K562 (cell line): Measurements from ENCODE around the gene PBRM1. TPM values are rescaled to one million over a fixed set of nuclear protein-coding genes. Genes with fewer than 3 reads are reported as not detected.

ENCODE experiments used
- ATAC-seq: fragments of 200-7000 bp; cut with Tn5 transposase; 3 replicates; pipeline ENCODE4 v1.9.1; 2020; ENCODE audit warnings: moderate library complexity
- BruUV-seq: library from RNA; stranded (reverse); fragments of 400-500 nt; replicated peaks from 2 replicates; lab custom pipeline; 2021; lab: Mats Ljungman, UMichigan
- CTCF ChIA-PET: fragments of 300-600 bp; formaldehyde crosslinking; extraction: SDS; loops from one replicate; lab custom pipeline; 2021; ENCODE audit warnings: low intra/inter-chr PET ratio; lab: Yijun Ruan, JAX
- POLR2A ChIA-PET: fragments of 300-600, 350-650 bp; sonication (Branson Sonifier 250); formaldehyde crosslinking; extraction: SDS; loops from one replicate; lab custom pipeline; 2021; ENCODE audit warnings: antibody characterized with exemption, inconsistent platforms; lab: Yijun Ruan, JAX
- DNase-seq, 4 experiments: peaks; one replicate each; pipeline versions ENCODE4 v3.0.0 to v3.0.0-alpha.2; 2011 to 2018; ENCODE audit warnings: low spot score in 3 of 4, mixed read lengths in 3 of 4; ENCODE audit errors: extremely low read depth in 1 of 4
- FAIRE-seq: peaks from 2 replicates; lab custom pipeline; 2011; peaks lifted over from hg19 to GRCh38; lab: Jason Lieb, UNC
- H2AFZ ChIP-seq: 2 replicates; pipeline ENCODE4 v1.6.0; 2011; ENCODE audit warnings: low read depth, low read length, control low read depth, inconsistent platforms
- H3K27ac ChIP-seq: fragments of 200-600 bp; 3 replicates; pipeline ENCODE4 v1.8.0; 2011; ENCODE audit warnings: low read depth, mild to moderate bottlenecking, control low read depth, inconsistent platforms, low read length, moderate library complexity, mixed read lengths; ENCODE audit errors: extremely low read depth
- H3K27me3 ChIP-seq, 2 experiments: fragments of 300-600 bp in 1 of 2; 2 replicates in 1 of 2; 3 replicates in 1 of 2; pipeline versions ENCODE4 v1.6.0 to v1.8.0; 2011; ENCODE audit warnings: inconsistent platforms in 2 of 2, low read length in 2 of 2, mild to moderate bottlenecking in 1 of 2, mixed read lengths in 1 of 2, moderate library complexity in 1 of 2; ENCODE audit not compliant: control insufficient read depth in 2 of 2, insufficient read depth in 2 of 2
- H3K36me3 ChIP-seq: fragments of 300-600 bp; 3 replicates; pipeline ENCODE4 v1.8.0; 2011; ENCODE audit warnings: mild to moderate bottlenecking, low read length, inconsistent platforms; ENCODE audit not compliant: control insufficient read depth, insufficient read depth
- H3K4me1 ChIP-seq, 2 experiments: fragments of 200-600 bp in 1 of 2; replicated peaks in 1 of 2; 2 replicates in 1 of 2; 3 replicates in 1 of 2; pipeline versions ENCODE4 v1.5.1 to v1.8.0; 2011; ENCODE audit warnings: inconsistent platforms in 2 of 2, low read length in 2 of 2, mild to moderate bottlenecking in 1 of 2, mixed read lengths in 1 of 2, moderate library complexity in 1 of 2; ENCODE audit not compliant: control insufficient read depth in 2 of 2, insufficient read depth in 2 of 2
- H3K4me2 ChIP-seq: 2 replicates; pipeline ENCODE4 v1.6.1; 2011; ENCODE audit warnings: low read length, control low read depth, inconsistent platforms, mixed read lengths; ENCODE audit not compliant: insufficient read depth
- H3K4me3 ChIP-seq: fragments of 200-600 bp; sonication (generic), shearing (Covaris generic); 2 replicates; pipeline ENCODE4 v1.5.1; 2016; ENCODE audit warnings: control low read depth, inconsistent platforms
- H3K79me2 ChIP-seq: fragments of 200-600 bp; 3 replicates; pipeline ENCODE4 v1.8.0; 2011; ENCODE audit warnings: low read length, inconsistent platforms; ENCODE audit not compliant: control insufficient read depth, insufficient read depth
- H3K9ac ChIP-seq, 2 experiments: 2 replicates each; pipeline versions ENCODE4 v1.6.0 to v1.6.1; 2011; ENCODE audit warnings: low read depth in 2 of 2, low read length in 2 of 2, control low read depth in 1 of 2, inconsistent platforms in 1 of 2, mild to moderate bottlenecking in 1 of 2, mixed read lengths in 1 of 2; ENCODE audit not compliant: insufficient read depth in 1 of 2
- H3K9me1 ChIP-seq: one replicate; pipeline ENCODE4 v1.6.0; 2011; ENCODE audit warnings: inconsistent platforms, mild to moderate bottlenecking, low read length, moderate library complexity; ENCODE audit not compliant: control insufficient read depth, insufficient read depth
- H3K9me3 ChIP-seq: replicated peaks from 2 replicates; pipeline ENCODE4 v1.5.1; 2011; ENCODE audit warnings: low read depth, low read length, inconsistent platforms; ENCODE audit not compliant: control insufficient read depth, insufficient read depth
- H4K20me1 ChIP-seq: replicated peaks from 2 replicates; pipeline ENCODE4 v1.6.1; 2011; ENCODE audit warnings: low read length, inconsistent platforms, mixed read lengths; ENCODE audit not compliant: control insufficient read depth, insufficient read depth
- BRCA1 ChIP-seq, 2 experiments: fragments of 450-650 bp in 1 of 2; sonication (generic) in 1 of 2; formaldehyde crosslinking in 1 of 2; IDR thresholded peaks; 2 replicates each; pipeline versions ENCODE4 v1.5.0 to v1.6.1; 2017 to 2020; ENCODE audit warnings: mild to moderate bottlenecking in 1 of 2, missing genetic modification reagents in 1 of 2
- E2F8 ChIP-seq: fragments of 450-650 bp; IDR thresholded peaks from 2 replicates; pipeline ENCODE4 v1.7.1; 2018; ENCODE audit warnings: mild to moderate bottlenecking, low read depth; ENCODE audit not compliant: partially characterized antibody
- GTF2A2 ChIP-seq: IDR thresholded peaks from 2 replicates; pipeline ENCODE4 v1.6.1; 2016; ENCODE audit warnings: mild to moderate bottlenecking, missing genetic modification characterization, missing compliant biosample characterization
- MEIS2 ChIP-seq: fragments of 450-650 bp; IDR thresholded peaks from 2 replicates; pipeline ENCODE4 v1.6.1; 2014; ENCODE audit warnings: mild to moderate bottlenecking; ENCODE audit not compliant: partially characterized antibody
- MLLT1 ChIP-seq, 2 experiments: fragments of 450-650 bp; IDR thresholded peaks; 2 replicates each; pipeline ENCODE4 v1.6.1; 2016
- POLR2AphosphoS2 ChIP-seq: IDR thresholded peaks from 2 replicates; pipeline ENCODE4 v1.6.1; 2012; ENCODE audit warnings: low read length, improper control_type of control experiment
- ZFX ChIP-seq: sonication (generic); formaldehyde crosslinking; IDR thresholded peaks from 2 replicates; pipeline ENCODE4 v1.8.0; 2022; ENCODE audit warnings: mild to moderate bottlenecking, missing genetic modification reagents, moderate library complexity
- WGBS: fragments of 100-300 bp; shearing (Covaris generic); methylation state at CpG from one replicate; pipeline ENCODE4 v1.1.6; 2016; ENCODE audit warnings: low coverage, mixed read lengths; ENCODE audit not compliant: insufficient coverage; ENCODE audit errors: missing lambda C conversion rate; 5-methylcytosine and 5-hydroxymethylcytosine counted together
- in situ Hi-C: fragments of 300-500 bp; cut with MboI; formaldehyde crosslinking; loops from 4 replicates; pipeline ENCODE4 v1.15.0; 2018; ENCODE audit warnings: inconsistent platforms, mixed read lengths
- intact Hi-C: fragments of 100-400 bp; cut with micrococcal nuclease; formaldehyde crosslinking; loops from 2 replicates; pipeline ENCODE4 v1.14.2; 2022
- polyA plus RNA-seq, 8 experiments: library from polyadenylated mRNA; depleted of rRNA in 4 of 8; stranded (reverse) in 5 of 8; unstranded in 3 of 8; fragments of >200 nt; fragmentation: Nextera tagmentation in 2 of 8; fragmentation: Illumina TruSeq in 1 of 8; extraction: Ambion mirVana in 2 of 8; extraction: Trizol in 1 of 8; gene quantifications; 2 replicates each; pipeline versions ENCODE4 v1.2.1 to v1.2.3, GENCODE V29; 2011 to 2014; ENCODE audit warnings: inconsistent platforms in 1 of 8, missing spikeins in 1 of 8
- total RNA-seq, 7 experiments: library from RNA; depleted of rRNA in 6 of 7; stranded (reverse); fragments of >200 nt in 6 of 7; fragmentation: Illumina TruSeq in 2 of 7; extraction: Trizol in 2 of 7; gene quantifications; 2 replicates each; pipeline versions ENCODE4 v1.2.1 to v1.2.3, GENCODE V29; 2011 to 2021; ENCODE audit warnings: low replicate concordance in 1 of 7
- TF ChIP-seq, protein P1 (sequence below): sonication (generic); formaldehyde crosslinking; IDR thresholded peaks from 2 replicates; pipeline ENCODE4 v1.8.0; 2022; ENCODE audit warnings: mild to moderate bottlenecking, missing genetic modification reagents

The PBRM1 gene
- total and polyA plus RNA-seq, 9 of the 15 experiments (the other 6 are each of a cell fraction or from before 2014, with no cell fraction given): 3.9 to 31.8 (median 19.0) TPM

DNA sequence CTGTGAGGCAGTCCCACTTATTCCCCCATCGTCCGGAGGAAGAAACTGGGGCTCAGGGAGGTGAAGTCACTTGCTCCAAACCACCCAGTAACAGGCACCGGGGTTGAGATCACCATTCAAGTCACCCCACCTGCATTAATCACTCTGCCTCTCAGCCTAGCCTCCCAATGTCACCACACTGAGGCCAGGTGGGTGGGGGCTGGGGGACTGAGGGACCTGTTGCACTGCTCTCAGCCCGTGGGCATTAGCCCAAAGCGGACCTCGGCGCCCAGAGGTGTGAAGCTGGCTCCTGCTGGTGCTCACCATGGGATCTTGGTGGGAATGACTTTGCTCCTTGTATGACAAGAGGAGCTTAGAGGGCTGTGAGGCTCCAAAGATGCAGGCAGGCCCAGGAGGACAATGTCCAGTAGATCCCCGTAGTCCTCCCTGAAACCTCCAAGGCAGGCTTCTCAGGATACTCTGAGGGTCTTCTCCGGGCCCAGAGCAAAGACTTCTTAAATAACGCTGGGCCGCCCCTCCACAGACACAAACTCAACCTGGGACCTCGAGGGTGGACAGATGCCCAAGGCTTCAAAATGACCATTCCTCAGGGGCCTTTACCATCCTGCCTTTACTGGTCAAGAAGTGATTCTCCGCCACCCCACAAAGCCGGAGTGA, 153.7 kb downstream of the PBRM1 start (continued):
- peak; percentile 1; the same call in 1 of the 2 replicates for TF ChIP-seq ZFX
- no peak for TF ChIP-seq BRCA1 (IDR thresholded peaks at IDR 0.05)
- TF ChIP-seq BRCA1 (CRISPR knock-in tag; IDR thresholded peaks at IDR 0.05): 0 out of 2 replicates have a peak, but pooled peaks have one; percentile 39
- TF ChIP-seq GTF2A2: no peak
- no peak for TF ChIP-seq POLR2AphosphoS2
- TF ChIP-seq MLLT1 (IDR thresholded peaks at IDR 0.05): no peak
- TF ChIP-seq MEIS2: peak; percentile 2

DNA sequence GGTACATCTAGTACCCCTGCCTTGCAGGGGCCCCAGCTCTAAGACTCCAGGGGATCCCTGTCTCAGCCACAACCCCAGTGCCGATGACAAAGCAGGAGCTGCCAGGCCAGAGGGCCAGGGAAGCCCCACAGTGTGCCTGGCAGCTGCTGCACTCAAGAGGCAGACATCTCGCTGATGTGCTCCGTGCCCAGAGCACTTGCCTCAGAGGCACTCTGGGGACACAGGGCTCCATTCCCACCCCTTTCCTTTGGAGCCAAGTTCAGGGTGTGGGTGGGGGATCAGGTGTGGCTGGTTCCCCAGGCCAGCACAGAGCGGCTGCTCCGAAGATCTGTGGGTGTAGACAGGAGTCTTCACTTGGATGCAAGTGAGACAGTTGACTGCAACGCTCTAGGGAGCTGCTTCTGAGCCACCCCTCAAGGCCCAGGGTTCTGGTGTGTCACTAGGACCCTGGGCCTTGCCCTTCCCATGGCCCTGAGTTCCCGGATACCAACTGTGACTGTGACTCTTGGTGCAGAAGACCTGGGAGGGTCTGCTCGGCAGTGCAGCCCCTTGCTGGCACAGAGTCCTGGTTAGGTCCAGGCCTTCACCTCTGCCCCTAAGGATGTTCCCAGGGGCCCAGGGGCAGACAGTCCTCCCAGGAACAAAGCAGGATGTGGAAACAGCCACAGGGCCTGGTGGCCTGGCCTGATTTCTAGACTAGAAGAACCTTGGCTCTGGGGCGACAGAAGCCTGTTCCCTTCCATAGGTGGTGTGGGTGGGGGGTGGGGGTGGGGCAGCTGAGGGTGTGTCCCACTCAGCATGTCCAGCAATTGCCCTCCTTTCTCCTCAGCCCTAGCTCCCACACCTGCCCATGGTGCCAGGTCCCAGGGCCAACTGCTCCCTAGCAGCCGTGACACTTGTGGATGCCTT, 154.5 kb downstream of the PBRM1 start:
- DNase-seq (no peak), FAIRE-seq (no peak), ATAC-seq (no peak)
- Histone ChIP-seq H3K36me3 (peaks cover 60% of the 10 kb centered on the region; the same call in 2 of the 3 replicates), H3K4me2 (peak overlapping the region; percentile 78), H3K9ac (peak overlapping the region; percentile 82 to 92; a peak in 3 of 4 replicates), H3K79me2 (peaks cover 65% of the 10 kb centered on the region), H4K20me1 (peaks cover 12% of the 10 kb centered on the region; the same call in 1 of the 2 replicates), H3K4me1 (peaks cover 25 to 57% of the 10 kb centered on the region in 2 experiments), H3K9me3 (no peaks in the 10 kb centered on the region), H2AFZ (no peak overlapping the region), H3K4me3 (no peak overlapping the region), H3K27me3 (no peaks in the 10 kb centered on the region), H3K9me1 (peaks cover 17% of the 10 kb centered on the region), H3K27ac (no peak overlapping the region; the same call in 2 of the 3 replicates)
- no TSS peak for BruUV-seq
- in situ Hi-C loops (no loop called here), intact Hi-C loops (no loop called here)
- POLR2A ChIA-PET: interaction anchor here (0.5 to 1.3 kb wide), 3 partner anchors 10 to 154 kb away, joined by 3 read pairs; no protein-coding TSS in a partner anchor
- 92% methylated on average over 5 of the region's 10 CpGs for WGBS
- CTCF ChIA-PET: no interaction called here
- TF ChIP-seq, protein P1, sequence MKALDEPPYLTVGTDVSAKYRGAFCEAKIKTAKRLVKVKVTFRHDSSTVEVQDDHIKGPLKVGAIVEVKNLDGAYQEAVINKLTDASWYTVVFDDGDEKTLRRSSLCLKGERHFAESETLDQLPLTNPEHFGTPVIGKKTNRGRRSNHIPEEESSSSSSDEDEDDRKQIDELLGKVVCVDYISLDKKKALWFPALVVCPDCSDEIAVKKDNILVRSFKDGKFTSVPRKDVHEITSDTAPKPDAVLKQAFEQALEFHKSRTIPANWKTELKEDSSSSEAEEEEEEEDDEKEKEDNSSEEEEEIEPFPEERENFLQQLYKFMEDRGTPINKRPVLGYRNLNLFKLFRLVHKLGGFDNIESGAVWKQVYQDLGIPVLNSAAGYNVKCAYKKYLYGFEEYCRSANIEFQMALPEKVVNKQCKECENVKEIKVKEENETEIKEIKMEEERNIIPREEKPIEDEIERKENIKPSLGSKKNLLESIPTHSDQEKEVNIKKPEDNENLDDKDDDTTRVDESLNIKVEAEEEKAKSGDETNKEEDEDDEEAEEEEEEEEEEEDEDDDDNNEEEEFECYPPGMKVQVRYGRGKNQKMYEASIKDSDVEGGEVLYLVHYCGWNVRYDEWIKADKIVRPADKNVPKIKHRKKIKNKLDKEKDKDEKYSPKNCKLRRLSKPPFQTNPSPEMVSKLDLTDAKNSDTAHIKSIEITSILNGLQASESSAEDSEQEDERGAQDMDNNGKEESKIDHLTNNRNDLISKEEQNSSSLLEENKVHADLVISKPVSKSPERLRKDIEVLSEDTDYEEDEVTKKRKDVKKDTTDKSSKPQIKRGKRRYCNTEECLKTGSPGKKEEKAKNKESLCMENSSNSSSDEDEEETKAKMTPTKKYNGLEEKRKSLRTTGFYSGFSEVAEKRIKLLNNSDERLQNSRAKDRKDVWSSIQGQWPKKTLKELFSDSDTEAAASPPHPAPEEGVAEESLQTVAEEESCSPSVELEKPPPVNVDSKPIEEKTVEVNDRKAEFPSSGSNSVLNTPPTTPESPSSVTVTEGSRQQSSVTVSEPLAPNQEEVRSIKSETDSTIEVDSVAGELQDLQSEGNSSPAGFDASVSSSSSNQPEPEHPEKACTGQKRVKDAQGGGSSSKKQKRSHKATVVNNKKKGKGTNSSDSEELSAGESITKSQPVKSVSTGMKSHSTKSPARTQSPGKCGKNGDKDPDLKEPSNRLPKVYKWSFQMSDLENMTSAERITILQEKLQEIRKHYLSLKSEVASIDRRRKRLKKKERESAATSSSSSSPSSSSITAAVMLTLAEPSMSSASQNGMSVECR: no peak
- TF ChIP-seq E2F8: no peak
